PC-9 (cell line): ENCODE measurements around the gene FAM174B.

ENCODE experiments used
- CTCF ChIP-seq: fragments of 200-600 bp; sonication (generic); conservative IDR thresholded peaks from 2 replicates; pipeline ENCODE4 v1.6.1; 2017; ENCODE audit warnings: mixed run types, antibody characterized with exemption, mild to moderate bottlenecking, moderate library complexity
- EZH2 ChIP-seq: fragments of 200-600 bp; sonication (generic); IDR thresholded peaks from 2 replicates; pipeline ENCODE4 v1.8.0; 2017; ENCODE audit warnings: antibody characterized with exemption, low read depth

GRCh38 chr15:92571824-92572223 lies 83.8 kb downstream of the FAM174B start:
- no peak for TF ChIP-seq CTCF
- TF ChIP-seq EZH2 = no peak
